Activated T-helper 9 cell treated with anti-CD3 and anti-CD28 coated beads, Interleukin-2, amount 50 U/mL, for 16 hours (primary cell): ENCODE data around the gene RTTN.

ENCODE experiments used
- DNase-seq: peaks from one replicate; pipeline ENCODE4 v3.0.0-alpha.2; 2020; ENCODE audit warnings: low read depth

Gene RTTN

DNA sequence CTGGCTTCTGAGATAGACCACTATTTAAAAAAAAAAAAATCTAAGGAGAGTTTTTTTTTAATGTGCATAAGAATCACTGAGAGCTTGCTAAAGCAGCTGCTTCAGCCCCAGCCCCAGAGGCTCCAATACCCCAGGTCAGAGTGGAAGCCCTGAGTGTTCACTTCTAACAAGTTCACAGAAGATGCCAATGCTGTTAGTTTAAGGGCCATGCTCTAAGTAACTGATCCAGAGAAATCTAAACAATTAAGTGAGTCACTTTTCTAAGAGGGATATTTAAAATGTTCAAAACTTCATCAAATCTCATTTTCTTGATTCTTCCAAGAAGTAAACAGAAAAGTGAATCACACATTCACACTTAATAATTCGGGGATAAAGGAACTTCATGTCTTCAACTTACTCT is 131.4 kb downstream of the RTTN start:
- DNase-seq = no peak

DNA sequence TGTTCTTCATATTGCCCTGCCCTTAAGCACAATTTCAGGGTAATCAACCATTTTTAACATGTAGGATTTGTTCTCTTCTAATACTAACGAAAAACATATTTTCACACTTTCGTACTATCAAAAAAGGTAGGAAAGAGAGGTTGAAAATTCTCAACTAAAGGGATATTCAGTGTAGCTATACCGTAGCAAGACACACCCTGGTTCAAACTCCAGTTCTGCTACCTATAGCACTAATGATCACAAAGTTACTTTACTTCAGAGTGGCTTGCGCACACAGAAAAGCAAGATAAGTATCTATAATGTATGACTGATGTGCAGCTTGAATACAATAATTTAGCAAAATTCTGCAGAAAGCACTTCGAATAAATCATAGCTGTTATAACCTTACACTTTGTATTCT is 132.1 kb downstream of the RTTN start:
- no peak for DNase-seq

DNA sequence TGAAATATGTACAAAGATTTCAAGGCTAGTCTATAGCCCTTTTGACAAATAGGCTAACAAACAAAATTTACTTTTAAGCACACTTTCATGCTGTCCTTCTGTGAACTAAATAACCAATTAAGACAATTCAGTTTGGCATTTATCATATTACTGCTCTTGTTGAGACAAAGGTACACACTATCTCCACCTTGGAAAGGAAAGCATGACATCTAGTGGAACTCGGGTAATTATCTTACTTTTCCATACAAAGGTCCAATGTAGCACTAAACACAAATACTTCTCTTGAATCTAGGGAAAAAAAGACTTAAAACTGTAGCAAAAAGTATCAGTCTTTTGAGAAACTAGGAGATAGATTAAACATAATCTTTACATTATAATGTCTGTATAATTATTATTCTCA is 132.8 kb downstream of the RTTN start:
- DNase-seq = no peak

DNA sequence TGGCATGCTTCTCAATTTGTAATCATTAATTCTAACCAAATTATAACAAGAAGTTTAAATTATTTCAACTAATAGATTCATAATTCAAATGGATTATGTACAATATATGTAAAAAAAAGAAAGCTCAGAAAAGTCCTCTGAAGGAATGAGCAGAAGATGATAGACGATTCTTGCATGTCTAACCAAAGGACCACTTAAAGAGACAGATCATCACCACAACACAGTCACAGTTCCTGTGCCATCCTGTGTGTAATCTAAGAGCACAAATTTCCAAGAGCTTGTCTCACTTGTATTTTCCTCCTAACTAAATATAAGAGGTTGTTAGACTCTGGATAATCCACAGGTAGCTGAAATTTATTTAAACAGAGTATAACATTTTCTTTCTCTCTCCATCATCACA is 135.5 kb downstream of the RTTN start:
- no peak for DNase-seq

DNA sequence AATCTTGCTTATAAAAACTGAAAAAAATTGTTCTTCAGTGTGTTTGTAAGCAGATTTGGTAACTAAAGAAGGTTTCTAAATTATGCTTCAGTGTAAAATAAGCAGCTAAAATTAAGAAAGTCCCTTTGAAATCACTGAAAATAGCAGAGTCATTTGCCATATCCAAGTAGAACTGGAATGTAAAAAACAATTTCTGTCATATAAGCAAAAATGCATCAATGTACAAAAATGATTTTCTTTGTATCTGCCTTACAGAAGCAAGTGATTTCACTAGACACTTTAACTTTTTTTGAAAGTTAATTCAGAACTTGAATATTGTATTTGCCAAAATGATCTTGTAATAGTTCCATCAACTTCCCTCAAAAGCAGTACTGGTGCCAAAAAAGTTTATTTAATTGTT is 136.1 kb downstream of the RTTN start:
- DNase-seq = no peak

DNA sequence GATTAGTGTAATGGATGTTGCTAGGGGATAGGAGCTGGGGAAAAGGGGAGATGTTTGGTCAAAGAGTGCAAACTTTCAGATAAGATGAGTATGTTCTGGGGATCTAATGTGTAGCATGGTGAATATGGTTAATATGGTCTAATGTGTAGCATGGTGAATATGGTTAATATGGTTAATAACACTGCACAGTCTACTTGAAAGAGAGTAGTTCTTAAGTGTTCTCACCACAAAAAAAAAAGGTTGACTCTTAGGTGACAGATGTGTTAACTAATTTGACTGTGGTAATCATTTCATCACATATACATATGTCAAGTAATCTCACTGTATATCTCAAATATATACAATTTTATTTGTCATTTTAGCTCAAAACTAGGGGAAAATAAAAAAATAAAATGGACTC is 136.5 kb downstream of the RTTN start:
- no peak for DNase-seq

DNA sequence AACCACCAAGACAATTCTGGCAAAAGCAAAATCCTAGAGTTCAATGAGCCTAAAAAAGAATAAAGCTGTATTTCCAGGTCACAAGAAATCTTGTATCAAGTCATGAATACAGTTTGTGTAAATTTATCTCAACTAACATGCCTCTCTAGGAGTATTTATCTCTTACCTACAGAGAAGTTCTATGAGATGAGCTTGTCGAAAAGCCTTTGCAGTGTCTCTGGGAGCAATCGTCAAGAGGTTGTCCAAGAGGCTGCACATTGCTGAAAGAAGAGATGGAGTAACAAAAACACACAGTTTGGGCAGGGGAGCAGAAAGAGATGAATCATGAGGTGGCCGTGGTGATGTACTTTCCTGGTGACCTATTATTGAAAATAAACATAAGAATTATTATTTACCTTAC is 145.8 kb downstream of the RTTN start:
- DNase-seq = no peak

DNA sequence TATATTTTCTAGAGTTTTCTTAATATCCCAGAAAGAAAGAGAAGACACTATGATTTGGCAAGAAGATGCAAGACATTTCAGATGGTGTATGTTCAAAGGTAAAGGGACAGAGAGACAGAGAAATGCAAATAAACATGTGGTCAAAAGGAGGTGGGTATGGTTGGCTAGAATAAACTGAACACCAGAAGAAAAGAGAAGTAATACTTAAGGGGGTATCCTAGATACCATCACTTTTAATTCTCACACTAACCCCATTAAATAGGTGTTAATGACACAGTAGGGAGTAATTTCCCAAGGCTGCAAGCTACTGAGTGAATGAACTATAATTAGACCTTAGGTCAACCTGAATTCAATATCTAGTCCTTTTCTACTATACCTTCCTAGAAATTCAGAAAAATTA is 146.6 kb downstream of the RTTN start:
- DNase-seq = no peak

DNA sequence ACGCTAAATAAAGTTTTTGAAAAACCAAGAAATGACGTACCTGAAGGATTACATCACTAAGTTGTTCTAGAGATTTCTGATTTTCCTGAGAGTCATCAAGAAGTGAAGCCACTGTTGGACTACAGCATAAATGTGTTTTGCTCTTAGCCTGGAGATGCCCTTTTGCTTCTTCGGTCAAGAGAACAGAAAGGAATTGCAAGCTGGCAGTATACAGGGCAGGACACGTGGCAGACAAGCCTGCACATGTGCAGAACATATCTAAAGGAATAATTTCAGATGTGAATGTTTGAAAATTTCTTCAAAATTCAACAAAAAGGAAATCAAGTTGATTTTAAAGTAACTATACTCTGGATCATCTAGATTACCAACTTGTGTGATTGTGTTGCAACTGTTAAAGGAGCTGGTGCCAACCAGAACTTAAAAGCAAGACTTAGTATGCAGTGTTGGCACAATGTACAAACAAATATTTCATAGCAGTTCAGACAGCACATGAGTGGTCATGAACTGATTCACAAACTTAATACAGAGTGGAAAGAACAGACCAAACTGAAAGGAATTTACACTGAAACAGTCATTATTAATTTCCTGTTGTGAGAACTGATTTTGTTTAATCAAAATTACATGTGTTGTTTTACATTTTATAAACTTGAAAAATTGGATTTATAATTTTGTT is 157.4 kb downstream of the RTTN start:
- DNase-seq = no peak

DNA sequence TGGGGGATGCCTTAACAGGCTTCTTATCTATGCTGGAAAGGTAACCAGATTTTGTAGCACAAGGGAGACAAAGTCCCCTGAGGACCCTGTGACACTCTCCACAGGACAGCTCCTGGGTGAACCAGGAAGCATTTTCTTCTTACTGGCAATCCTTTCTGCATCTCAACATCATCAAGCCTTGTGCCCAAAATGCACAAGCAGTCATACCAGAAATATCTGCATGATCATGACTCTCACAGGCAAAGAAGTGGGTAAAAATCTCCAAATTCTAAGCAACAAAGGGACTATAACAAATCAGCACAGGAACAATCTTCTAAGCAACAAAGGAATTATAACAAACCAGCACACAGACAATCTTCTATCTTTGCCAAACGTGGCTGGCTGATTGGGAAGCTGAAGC is 158.7 kb downstream of the RTTN start:
- DNase-seq = no peak

DNA sequence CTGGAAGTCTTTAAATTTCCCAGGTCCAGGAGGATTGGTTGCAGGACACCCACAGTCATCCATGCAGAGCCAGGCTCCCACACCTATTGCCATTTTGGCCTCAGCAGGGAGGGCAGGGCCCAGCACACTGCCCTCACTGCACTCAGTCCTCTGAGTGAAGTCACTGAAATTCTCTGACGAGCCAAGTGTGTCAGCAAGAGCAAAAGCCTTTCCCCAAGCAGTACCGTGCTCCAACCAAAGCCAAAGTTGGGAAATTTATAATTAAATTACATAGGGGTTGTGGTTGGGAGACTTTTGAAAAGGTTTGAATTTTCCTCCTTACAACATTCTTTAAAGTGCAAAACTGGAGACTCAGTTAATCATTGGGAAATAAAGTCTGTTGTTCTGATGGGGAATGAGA is 159.3 kb downstream of the RTTN start:
- DNase-seq = no peak

DNA sequence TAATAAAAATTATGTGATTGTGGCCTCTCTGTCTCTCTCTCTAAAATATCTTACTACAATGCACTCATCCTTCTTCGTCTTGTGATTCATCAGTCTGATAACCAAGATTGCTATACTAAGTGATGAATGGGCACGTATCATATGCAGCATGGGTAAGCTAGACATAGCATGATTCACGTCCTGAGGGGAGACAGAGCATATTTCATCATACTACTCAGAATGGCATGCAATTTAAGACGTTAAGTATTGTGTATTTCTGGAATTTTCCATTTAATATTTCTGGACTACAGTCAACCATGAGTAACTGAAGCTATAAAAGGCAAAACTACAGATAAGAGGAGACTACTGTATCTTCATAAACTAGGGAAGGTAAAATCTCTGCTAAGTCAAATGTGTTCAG is 160.9 kb downstream of the RTTN start:
- DNase-seq = no peak

DNA sequence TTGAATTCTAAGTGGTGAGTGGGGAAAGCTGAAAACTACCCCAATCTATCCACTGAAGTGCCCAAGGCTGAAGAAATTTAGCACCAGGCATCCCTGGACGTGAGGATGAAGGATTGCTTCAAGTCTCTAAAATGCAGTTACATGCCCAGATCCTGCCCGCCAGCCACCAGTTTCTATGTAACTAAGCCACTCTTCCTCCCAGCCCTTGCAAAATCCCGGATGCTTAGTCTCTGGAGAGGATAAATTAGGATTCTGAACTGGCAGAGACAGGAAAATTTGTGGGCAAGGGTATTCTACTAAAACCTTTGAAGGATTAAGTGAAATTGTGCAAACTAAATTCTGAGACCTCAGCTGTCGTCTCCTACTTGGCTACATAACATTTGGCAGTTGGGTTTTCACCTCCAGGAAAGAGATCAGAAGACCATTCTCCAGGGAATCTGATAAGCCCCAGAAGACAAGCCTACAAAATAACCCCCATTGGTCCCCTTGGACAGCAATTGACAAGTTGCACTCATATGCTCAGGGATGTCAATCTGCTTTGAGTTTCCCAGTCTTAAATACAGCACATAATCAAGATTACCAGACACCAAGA is 163.9 kb downstream of the RTTN start:
- no peak for DNase-seq

DNA sequence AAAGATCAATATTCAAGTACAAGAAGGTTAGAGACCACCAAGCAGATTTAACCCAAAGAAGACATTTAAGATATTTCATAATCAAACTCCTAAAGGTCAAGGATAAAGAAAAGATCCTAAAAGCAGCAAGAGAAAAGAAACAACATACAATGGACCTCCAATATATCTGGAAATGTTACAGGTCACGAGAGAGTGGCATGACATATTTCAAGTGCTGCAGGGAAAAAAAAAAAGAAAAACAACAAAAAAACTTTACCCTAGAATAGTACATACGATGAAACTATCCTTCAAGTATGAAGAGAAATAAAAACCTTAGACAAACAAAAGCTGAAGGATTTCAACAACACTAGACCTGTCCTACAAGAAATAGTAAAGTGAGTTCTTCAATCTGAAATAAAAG is 166.3 kb downstream of the RTTN start:
- DNase-seq = no peak

DNA sequence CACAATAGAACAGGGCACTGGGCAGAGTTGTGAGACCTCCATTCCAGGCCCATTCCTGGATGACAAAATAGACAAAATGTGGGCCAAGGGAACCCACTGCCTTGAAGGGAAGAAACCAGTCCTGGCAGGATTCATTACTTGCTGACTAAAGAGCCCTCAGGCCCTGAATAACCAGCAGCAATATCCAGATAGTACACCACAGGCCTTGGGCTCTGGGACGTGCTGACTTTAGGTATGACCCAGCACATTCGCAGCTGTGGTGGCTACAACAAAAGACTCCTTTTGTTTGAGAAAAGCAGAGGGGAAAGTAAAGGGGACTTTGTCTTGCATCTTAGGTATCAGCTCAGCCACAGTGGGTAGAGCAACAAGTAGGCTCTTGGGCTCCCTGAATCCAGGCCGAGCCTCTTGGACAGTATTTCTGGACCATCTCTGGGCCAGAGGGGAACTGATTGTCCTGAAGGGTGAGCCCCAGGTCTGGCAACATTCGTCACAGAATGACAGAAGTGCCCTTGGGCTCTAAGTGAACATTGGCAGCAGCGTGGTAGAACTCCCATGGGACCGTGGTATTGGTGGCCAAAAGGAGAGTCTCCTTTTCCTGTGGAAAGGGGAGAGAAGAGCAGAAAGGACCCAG is 167.9 kb downstream of the RTTN start:
- DNase-seq = no peak

DNA sequence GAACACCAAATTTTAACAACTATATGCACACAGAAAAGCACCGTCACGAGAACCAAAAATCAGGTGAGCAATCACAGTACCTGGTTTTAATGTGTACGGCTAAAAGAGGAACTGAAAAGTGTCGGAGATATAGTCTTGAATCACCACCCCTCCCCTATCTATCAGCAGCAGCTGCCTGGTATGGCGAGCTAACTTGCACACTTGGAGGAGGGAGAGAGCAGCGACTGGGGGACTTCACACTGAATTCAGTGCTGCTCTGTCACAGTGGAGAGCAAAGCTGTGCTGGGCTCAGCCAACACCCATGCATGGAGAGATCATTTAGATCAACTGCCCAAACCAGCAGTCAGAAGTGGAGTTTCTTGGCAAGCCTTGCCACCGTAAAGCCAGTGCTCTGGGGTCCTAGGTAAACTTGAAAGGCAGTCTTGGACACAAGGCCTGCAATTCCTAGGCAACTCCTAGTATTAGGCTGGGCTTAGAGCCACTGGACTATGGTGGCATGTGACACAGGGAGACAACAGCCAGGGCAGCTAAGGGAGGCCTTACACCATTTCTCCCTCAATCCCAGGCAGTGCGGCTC is 168.6 kb downstream of the RTTN start:
- DNase-seq = no peak

DNA sequence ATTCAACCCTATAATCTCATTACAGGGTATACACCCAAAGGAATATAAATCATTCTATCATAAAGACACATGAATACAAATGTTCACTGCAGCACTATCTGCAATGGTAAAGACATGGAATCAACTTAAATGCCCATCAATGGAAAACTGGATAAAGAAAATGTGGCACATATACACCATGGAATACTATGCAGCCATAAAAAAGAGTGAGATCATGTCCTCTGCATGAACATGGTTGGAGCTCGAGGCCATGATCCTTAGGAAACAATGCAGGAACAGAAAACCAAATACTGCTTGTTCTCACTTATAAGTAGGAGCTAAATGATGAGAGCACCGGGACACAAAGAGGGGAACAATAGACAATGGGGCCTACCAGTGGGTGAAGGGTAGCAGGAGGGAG is 169.3 kb downstream of the RTTN start:
- DNase-seq = no peak

DNA sequence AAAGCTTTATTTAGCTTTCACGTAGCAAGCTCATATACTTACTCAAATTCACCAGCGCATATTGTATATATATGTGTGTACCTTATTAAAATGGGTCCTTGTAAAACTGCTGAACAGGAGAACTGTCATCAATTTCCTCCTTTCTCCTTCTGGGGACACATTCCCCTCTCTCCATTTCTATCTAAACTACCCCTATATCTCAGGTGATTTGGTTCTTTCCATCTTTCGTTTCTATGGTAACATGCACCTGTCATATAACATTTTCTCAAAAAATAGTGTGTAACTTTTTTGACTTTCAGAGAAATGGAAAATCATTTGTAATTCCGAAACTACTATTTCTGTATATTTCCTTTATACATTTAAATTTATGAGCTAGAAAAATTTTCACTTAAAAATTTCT is 174.3 kb downstream of the RTTN start:
- DNase-seq = no peak

DNA sequence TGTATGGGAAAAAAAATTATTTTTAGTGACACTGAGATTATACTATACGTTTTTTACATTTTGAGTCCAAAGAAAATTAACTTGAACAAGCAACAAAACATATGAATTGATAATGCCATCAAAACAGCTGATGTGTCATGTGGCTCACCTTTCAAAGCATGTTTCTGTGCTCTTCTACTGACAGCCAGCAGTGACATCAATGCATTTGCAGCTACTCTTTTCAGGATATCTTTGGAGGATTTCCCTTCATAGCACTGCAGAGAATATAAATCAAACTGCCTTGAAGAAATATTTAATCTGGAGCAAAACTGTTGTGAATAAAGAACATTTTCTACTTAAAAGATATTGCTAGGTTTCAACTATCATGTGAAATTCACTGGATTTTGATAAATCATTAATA is 174.8 kb downstream of the RTTN start:
- DNase-seq = no peak

DNA sequence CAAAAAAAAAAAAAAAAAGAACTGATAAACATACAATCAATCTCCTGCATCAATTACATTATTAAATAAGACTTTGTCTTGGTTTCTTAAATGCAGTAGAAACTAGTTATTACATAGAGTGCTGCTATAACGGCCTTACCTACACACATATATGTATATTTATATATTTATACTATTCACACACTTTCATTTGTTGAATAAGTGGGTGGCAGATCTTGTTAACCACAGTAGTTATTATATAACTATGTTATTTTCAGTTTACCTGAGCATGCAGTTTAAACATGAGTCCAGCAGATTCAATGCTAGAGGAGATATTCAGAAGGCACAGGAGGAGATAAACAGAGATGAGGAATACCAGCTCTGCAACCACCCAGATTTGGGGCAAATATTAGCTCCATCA is 176.3 kb downstream of the RTTN start:
- DNase-seq = no peak

DNA sequence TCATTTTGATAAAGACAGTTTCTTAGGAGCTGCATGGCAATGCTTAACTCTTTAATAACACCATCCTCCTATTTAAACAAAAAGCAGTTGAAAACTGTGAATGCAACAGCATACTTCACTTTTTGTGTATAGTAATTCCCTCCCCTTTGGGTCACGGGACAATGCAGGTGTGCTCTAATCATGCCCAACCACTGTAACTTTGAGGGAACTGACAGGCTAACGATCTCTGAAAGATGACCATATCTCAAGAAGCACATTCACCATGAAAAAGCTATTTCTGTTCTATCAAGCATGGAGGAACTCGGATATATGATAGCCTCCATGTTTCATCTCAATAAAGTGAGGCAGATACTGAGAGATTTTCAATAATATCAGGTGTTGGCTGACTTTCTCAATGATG is 176.8 kb downstream of the RTTN start:
- DNase-seq = no peak

DNA sequence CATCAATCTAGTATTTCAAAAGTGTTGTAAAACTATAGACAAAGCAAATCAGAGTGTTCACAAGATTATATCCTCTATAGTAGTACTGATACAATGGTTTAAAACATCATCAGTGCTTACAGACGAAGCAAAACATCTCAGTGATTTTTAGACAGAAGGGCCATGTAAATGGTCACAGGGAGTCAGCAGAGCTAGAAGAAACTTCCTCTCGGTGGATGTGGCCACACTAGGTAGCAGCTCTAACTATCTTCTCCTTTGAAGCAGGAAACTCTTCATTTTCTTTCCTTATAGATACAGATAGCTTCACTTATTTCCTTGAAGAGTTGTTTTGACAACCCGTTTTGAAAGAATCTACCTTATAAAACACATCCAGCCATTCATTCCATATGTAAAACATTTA is 177.4 kb downstream of the RTTN start:
- DNase-seq = no peak

DNA sequence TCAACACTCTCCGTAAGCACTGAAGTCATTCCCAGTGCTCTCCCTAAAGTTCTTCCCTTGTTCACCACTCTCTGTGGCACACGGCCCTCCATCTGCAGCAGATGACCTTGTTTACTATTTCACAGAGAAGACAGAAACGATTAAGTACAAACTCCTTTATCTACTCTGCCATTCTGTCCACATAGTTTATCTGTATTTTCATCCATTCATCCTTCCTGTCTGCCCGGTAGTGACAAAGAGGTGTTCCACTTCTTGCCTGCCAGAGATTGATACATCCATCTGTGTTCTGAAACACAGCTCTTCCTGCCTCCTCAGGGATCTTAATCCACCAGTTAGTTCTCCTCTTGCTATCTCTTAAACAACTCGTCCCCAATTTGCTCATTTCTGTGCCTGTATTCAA is 179.9 kb downstream of the RTTN start:
- DNase-seq = no peak

DNA sequence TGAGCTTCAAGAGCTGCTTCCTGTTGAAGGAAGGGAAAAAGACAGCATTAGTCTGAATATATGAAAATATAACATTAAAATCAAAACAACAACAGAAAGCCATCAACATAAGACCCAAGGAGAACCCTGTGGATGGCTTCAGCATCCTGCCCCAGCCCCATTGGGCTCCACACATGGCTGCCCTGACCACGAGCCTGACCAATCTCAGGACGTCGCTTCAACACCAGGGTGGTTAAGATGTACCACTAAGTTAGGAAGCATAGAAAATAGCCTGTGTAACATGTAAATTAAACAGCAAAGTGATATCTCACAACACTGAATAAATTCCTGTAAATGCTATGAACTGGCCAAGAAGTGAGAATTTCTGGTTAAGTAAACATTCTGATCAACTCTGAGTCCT is 180.7 kb downstream of the RTTN start:
- DNase-seq = no peak
